Prostate gland (tissue), 2 donors: ENCODE measurements around the gene MYO16. TPM values are rescaled to one million over a fixed set of nuclear protein-coding genes. Genes with fewer than 3 reads are reported as not detected.

Experiments
- DNase-seq: peaks from one replicate; pipeline ENCODE4 v3.0.0-alpha.2; 2019; ENCODE audit warnings: low spot score
- H3K27ac ChIP-seq, 2 donors: fragments of 200-600 bp; sonication (generic); 2 replicates each; pipeline ENCODE4 v1.5.1; 2017 to 2019
- H3K27me3 ChIP-seq: fragments of 200-600 bp; sonication (generic); replicated peaks from 2 replicates; pipeline ENCODE4 v1.5.1; 2019; ENCODE audit not compliant: insufficient read depth
- H3K36me3 ChIP-seq, 2 donors: fragments of 200-600 bp; sonication (generic); 1 replicate in 1 of 2; 2 replicates in 1 of 2; pipeline versions ENCODE4 v1.5.1 to v1.8.1; 2017 to 2019
- H3K4me1 ChIP-seq: fragments of 200-600 bp; sonication (generic); replicated peaks from 2 replicates; pipeline ENCODE4 v1.5.1; 2019
- H3K4me3 ChIP-seq, 2 donors: fragments of 200-600 bp; sonication (generic); 2 replicates each; pipeline ENCODE4 v1.5.1; 2017 to 2019
- H3K9me3 ChIP-seq: fragments of 200-600 bp; sonication (generic); 2 replicates; pipeline ENCODE4 v1.5.1; 2017
- POLR2A ChIP-seq: fragments of 450-650 bp; IDR thresholded peaks from one replicate; pipeline ENCODE4 v1.6.1; 2016; ENCODE audit warnings: antibody characterized with exemption, mild to moderate bottlenecking
- POLR2AphosphoS5 ChIP-seq: sonication (generic); formaldehyde crosslinking; IDR thresholded peaks from one replicate; pipeline ENCODE4 v1.6.1; 2017; ENCODE audit warnings: antibody characterized with exemption
- WGBS: methylation state at CpG from one replicate; pipeline ENCODE4 v1.1.5; 2018; 5-methylcytosine and 5-hydroxymethylcytosine counted together
- intact Hi-C: fragments of 100-400 bp; cut with DNase I; formaldehyde crosslinking; loops from one replicate; pipeline ENCODE4 v1.14.2; 2022
- total RNA-seq, 2 donors: library from RNA; depleted of rRNA; stranded (reverse); fragments of >200 nt; gene quantifications; one replicate each; pipeline ENCODE4 v1.1.0, GENCODE V29; 2016
- TF ChIP-seq, protein P1 (sequence below), 4 experiments: fragments of 200-600 bp in 2 of 4; fragments of 450-650 bp in 2 of 4; sonication (generic) in 2 of 4; IDR thresholded peaks; 1 replicate in 3 of 4; 2 replicates in 1 of 4; pipeline ENCODE4 v1.5.1; 2016 to 2019; ENCODE audit warnings: antibody characterized with exemption in 4 of 4, mild to moderate bottlenecking in 2 of 4, moderate library complexity in 2 of 4

MYO16 gene
- total RNA-seq, 2 donors from 2014 or later: 0.14 to 0.85 TPM

- TF ChIP-seq POLR2AphosphoS5 (no peak), POLR2A (no peak)
- TF ChIP-seq, protein P1, sequence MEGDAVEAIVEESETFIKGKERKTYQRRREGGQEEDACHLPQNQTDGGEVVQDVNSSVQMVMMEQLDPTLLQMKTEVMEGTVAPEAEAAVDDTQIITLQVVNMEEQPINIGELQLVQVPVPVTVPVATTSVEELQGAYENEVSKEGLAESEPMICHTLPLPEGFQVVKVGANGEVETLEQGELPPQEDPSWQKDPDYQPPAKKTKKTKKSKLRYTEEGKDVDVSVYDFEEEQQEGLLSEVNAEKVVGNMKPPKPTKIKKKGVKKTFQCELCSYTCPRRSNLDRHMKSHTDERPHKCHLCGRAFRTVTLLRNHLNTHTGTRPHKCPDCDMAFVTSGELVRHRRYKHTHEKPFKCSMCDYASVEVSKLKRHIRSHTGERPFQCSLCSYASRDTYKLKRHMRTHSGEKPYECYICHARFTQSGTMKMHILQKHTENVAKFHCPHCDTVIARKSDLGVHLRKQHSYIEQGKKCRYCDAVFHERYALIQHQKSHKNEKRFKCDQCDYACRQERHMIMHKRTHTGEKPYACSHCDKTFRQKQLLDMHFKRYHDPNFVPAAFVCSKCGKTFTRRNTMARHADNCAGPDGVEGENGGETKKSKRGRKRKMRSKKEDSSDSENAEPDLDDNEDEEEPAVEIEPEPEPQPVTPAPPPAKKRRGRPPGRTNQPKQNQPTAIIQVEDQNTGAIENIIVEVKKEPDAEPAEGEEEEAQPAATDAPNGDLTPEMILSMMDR (IDR thresholded peaks at IDR 0.05): no peak
These were observed 443.1 kb downstream of the MYO16 start for GRCh38 chr13:109072505-109072904.

GRCh38 chr13:109074436-109074835, 445.0 kb downstream of the MYO16 start:
- 77% methylated on average over 6 of the region's 6 CpGs for WGBS
- Histone ChIP-seq H3K4me3 (no peak overlapping the region), H3K36me3 (no peaks in the 10 kb centered on the region), H3K27ac (no peak overlapping the region), H3K9me3 (no peaks in the 10 kb centered on the region), H3K27me3 (no peaks in the 10 kb centered on the region), H3K4me1 (no peaks in the 10 kb centered on the region)
- intact Hi-C loops: no loop called here
- no peak for TF ChIP-seq POLR2AphosphoS5
- TF ChIP-seq, protein P1 (IDR thresholded peaks at IDR 0.05): no peak
- TF ChIP-seq POLR2A: no peak
- no peak for DNase-seq

More at GRCh38 chr13:109072505-109072904, 443.1 kb downstream of the MYO16 start:
- Histone ChIP-seq H3K27me3 (no peaks in the 10 kb centered on the region), H3K36me3 (no peaks in the 10 kb centered on the region), H3K9me3 (no peaks in the 10 kb centered on the region), H3K4me3 (no peak overlapping the region), H3K4me1 (no peaks in the 10 kb centered on the region), H3K27ac (no peak overlapping the region)
- no peak for DNase-seq
- WGBS: 83% methylated on average over 3 of the region's 3 CpGs
- intact Hi-C loops: no loop called here

- no peak overlapping the region for H3K27ac ChIP-seq
- no peak overlapping the region for H3K4me3 ChIP-seq
- TF ChIP-seq POLR2A (no peak), POLR2AphosphoS5 (no peak)
- TF ChIP-seq, protein P1 (IDR thresholded peaks at IDR 0.05): no peak
- H3K9me3 ChIP-seq: no peaks in the 10 kb centered on the region
- no peak for DNase-seq
- WGBS: 86% methylated on average over 3 of the region's 3 CpGs
- no peaks in the 10 kb centered on the region for H3K36me3 ChIP-seq
- no peaks in the 10 kb centered on the region for H3K27me3 ChIP-seq
- intact Hi-C loops: no loop called here
- H3K4me1 ChIP-seq: no peaks in the 10 kb centered on the region
These were observed 445.4 kb downstream of the MYO16 start for GRCh38 chr13:109074853-109075252.

- no peaks in the 10 kb centered on the region for H3K27me3 ChIP-seq
- TF ChIP-seq, protein P1 (IDR thresholded peaks at IDR 0.05): no peak
- TF ChIP-seq POLR2AphosphoS5 (no peak), POLR2A (no peak)
- no peaks in the 10 kb centered on the region for H3K9me3 ChIP-seq
- H3K27ac ChIP-seq: no peak overlapping the region
- no peaks in the 10 kb centered on the region for H3K4me1 ChIP-seq
- H3K4me3 ChIP-seq: no peak overlapping the region
- no peak for DNase-seq
- H3K36me3 ChIP-seq: no peaks in the 10 kb centered on the region
- intact Hi-C loops: no loop called here
- 22% methylated on average over 10 of the region's 10 CpGs for WGBS
These were observed 458.7 kb downstream of the MYO16 start for GRCh38 chr13:109087916-109088623.

GRCh38 chr13:109088624-109088917, 459.2 kb downstream of the MYO16 start:
- no peaks in the 10 kb centered on the region for H3K27me3 ChIP-seq
- H3K27ac ChIP-seq: no peak overlapping the region
- H3K4me3 ChIP-seq: no peak overlapping the region
- DNase-seq: no peak
- TF ChIP-seq, protein P1 (IDR thresholded peaks at IDR 0.05): no peak
- TF ChIP-seq POLR2A (no peak), POLR2AphosphoS5 (no peak)
- no peaks in the 10 kb centered on the region for H3K36me3 ChIP-seq
- intact Hi-C loops: no loop called here
- H3K4me1 ChIP-seq: no peaks in the 10 kb centered on the region
- WGBS: 93% methylated on average over 22 of the region's 22 CpGs
- H3K9me3 ChIP-seq: no peaks in the 10 kb centered on the region
